Mesodermal cell (in vitro differentiated cells): Measurements from ENCODE around the gene ENOX2.

ENCODE experiments used
- H3K27ac ChIP-seq: 2 replicates; pipeline ENCODE4 v1.7.0; 2013; ENCODE audit warnings: mild to moderate bottlenecking, low read depth, low read length, moderate library complexity; ENCODE audit not compliant: severe bottlenecking
- H3K36me3 ChIP-seq: 2 replicates; pipeline ENCODE4 v1.7.1; 2013; ENCODE audit warnings: mild to moderate bottlenecking, low read length, moderate library complexity; ENCODE audit not compliant: control insufficient read depth, insufficient read depth
- H3K4me1 ChIP-seq: one replicate; pipeline ENCODE4 v1.7.1; 2013; ENCODE audit warnings: mild to moderate bottlenecking, low read length; ENCODE audit not compliant: insufficient read depth, control insufficient read depth, poor library complexity, severe bottlenecking
- H3K4me3 ChIP-seq: 2 replicates; pipeline ENCODE4 v1.7.0; 2013; ENCODE audit warnings: low read length, control low read depth, mild to moderate bottlenecking; ENCODE audit not compliant: insufficient read depth, poor library complexity, severe bottlenecking; ENCODE audit errors: extremely low read depth
- H3K9me3 ChIP-seq: 2 replicates; pipeline ENCODE4 v1.7.1; 2013; ENCODE audit warnings: mild to moderate bottlenecking, low read length, moderate library complexity; ENCODE audit not compliant: control insufficient read depth
- WGBS, 2 experiments: methylation state at CpG; one replicate each; pipeline ENCODE4 v1.1.5; 2013; ENCODE audit warnings: missing lambda C conversion rate in 2 of 2; ENCODE audit not compliant: insufficient coverage in 2 of 2; 5-methylcytosine and 5-hydroxymethylcytosine counted together

ENOX2 gene

DNA sequence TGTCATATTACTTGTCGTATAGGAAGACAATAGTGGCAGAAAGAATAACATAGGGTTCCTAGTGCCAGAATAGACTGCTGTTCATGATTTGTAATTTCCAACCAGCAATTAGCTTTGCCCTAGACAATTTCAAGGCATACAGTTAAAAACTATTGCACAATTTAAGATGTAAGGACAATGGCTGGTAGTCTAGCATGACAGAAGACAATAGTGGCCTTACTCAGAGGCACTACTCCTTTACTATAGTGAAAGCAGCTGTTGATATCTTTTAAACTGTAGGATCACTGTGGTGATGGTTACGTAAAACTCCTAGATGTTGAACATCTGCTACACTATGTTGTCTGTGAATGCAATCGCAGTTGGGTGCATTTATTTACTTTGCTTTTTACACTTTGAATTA, 266.7 kb downstream of the ENOX2 start:
- Histone ChIP-seq H3K27ac (no peak overlapping the region), H3K9me3 (no peaks in the 10 kb centered on the region), H3K36me3 (no peaks in the 10 kb centered on the region), H3K4me3 (no peak overlapping the region), H3K4me1 (no peaks in the 10 kb centered on the region)
- WGBS, 2 experiments, result no CpG with 5 or more reads among the region's 3 CpGs

DNA sequence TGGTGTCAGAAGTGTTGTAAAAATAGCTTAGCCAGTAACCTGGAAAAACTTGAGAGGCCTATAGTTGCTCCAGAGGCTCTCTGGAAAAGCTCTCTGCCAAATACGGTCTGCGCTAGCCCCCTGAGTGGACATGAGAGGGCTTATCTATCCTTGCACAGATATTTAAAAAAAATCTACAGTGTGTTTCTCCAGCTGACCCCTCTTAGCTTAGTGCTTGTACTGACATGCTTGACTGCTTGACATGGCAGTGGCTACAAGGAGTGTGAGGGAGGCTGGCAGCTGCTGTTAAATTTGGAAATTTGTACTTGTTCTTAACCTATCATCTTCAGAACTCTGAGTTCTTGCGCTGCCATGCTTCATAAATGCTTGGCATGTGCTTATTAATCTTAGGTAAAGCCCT, 272.0 kb downstream of the ENOX2 start:
- H3K4me3 ChIP-seq, result no peak overlapping the region
- H3K27ac ChIP-seq, result no peak overlapping the region
- H3K9me3 ChIP-seq, result no peaks in the 10 kb centered on the region
- WGBS, 2 experiments, result no CpG with 5 or more reads among the region's 3 CpGs
- no peaks in the 10 kb centered on the region for H3K4me1 ChIP-seq
- no peaks in the 10 kb centered on the region for H3K36me3 ChIP-seq

DNA sequence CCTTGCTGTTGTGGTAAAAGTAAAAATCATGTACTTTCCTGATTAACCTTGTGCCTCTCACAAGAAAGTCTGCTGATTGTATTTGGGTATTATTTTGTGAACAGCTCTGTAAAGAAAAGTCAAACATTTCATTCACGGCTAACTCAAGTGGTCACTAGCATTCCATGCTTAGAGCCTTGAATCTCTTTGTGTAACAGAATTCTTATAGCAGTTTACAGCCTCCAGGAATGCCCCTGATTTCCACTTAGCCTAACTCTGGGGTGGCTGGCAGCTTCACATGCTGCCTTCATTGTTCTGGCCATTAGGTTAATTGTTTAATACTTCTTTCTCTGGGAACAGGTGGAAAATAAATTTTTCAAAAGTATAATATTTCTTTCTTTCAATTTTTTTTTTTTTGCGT, 274.5 kb downstream of the ENOX2 start:
- no CpG with 5 or more reads among the region's 2 CpGs for WGBS, 2 experiments

DNA sequence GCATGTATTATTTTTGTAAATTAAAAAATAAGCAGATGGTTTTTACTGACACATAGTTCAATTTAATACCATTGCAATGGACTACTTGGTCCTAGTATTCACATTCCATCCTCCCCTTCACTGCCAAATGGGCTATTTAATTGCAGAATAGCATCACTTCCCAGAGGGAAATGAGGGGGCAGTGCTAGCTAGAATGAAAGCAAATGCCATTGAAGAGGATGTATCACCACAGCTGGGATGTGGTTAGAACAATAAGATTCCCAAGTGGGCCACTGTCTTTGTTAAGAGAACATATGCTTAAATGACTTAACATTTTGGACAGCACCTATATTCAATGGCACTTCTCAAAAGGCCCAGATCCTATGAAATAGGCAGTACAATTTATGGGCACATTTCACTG, 276.5 kb downstream of the ENOX2 start:
- Histone ChIP-seq H3K4me1 (no peaks in the 10 kb centered on the region), H3K9me3 (no peaks in the 10 kb centered on the region), H3K4me3 (no peak overlapping the region), H3K27ac (no peak overlapping the region), H3K36me3 (no peaks in the 10 kb centered on the region)

More for the DNA sequence above, 274.5 kb downstream of the ENOX2 start:
- Histone ChIP-seq H3K9me3 (no peaks in the 10 kb centered on the region), H3K4me1 (no peaks in the 10 kb centered on the region), H3K27ac (no peak overlapping the region), H3K36me3 (no peaks in the 10 kb centered on the region), H3K4me3 (no peak overlapping the region)

DNA sequence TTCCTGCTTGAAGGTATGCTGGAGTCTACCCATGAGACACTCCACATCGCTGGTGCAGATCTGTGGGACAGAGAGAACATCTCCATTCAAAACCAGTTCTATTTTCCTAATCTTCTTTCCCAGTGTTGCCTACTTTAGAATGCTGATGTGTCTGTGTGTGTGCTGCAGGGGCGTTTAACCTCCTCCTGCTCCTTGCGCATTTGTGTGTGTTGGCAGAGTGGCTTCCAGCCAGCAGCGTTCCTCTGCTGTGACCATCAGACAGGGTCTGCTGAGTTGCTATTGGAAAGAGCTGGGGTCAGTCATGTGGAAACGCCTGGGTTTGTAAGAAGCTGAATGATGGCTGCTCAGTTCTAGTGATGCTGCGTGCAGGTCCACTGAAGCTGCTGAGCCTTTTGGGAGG, 277.6 kb downstream of the ENOX2 start:
- Histone ChIP-seq H3K9me3 (no peaks in the 10 kb centered on the region), H3K36me3 (no peaks in the 10 kb centered on the region), H3K4me1 (no peaks in the 10 kb centered on the region), H3K4me3 (no peak overlapping the region), H3K27ac (no peak overlapping the region)
- WGBS, 2 experiments, result 67% methylated on average over 1 of the region's 6 CpGs; no CpG with 5 or more reads in 1 of the 2 experiments

DNA sequence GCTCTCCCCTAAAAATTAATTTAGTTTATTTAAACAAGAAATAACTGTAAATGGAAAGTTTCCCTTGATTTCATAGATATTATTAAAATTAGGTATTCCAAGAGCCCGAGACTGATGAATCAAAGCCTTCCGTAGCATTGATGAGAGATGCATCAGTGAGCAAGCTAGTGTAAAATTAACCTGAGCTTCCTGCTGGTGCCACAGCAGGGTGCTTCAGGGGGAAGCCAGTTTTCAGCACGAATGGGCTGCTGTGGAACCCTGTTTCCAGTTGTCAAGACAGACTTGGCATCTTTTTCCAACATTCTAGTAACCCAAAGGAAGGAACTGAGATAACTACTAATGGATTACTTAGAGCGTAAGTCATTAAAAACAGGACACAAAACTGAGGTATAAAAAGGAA, 279.5 kb downstream of the ENOX2 start:
- Histone ChIP-seq H3K36me3 (no peaks in the 10 kb centered on the region), H3K9me3 (no peaks in the 10 kb centered on the region), H3K27ac (no peak overlapping the region), H3K4me3 (no peak overlapping the region), H3K4me1 (no peaks in the 10 kb centered on the region)
- 100% methylated on average over 1 of the region's 4 CpGs; no CpG with 5 or more reads in 1 of the 2 experiments for WGBS, 2 experiments

DNA sequence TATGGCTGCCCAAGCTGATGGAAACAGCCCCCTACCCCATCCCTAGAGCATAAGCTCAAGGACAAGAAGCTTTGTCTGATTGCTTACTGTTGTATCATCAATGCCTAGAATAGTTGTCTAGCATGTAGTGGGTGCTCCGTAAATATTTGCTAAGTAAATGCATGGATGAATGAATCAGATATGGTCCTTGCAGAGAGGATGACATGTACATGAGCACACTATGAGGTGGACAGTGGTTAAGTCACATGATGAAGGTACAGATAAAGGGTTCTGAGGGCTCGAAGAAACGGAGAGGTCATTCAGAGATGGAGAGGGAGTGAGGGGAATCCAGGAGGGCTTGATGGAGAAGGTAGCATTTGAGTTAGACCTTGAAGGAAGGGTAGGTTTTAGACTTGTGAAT, 287.1 kb downstream of the ENOX2 start:
- 93 to 100% methylated on average over 3 of the region's 3 CpGs for WGBS, 2 experiments

DNA sequence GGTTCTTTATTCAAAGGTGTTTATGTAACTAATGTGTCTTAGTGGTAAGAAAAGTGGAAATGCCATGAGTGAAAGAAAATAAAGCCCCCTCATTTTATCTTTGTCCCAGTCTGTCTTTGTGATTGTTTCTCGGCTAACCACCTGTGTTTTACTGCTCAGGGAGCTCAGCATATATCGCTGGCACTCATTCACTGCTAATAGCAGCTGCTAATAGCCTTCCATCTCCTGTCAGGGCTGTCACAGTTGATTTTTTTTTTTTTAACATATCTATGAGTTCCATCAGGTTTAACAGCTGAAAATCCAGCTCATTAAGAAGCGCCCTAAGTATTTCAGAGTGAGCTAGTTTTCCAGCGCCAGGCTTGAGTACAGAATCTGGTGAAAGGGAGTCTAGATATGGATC, 295.6 kb downstream of the ENOX2 start:
- no peak overlapping the region for H3K27ac ChIP-seq
- no peak overlapping the region for H3K4me3 ChIP-seq
- no peaks in the 10 kb centered on the region for H3K4me1 ChIP-seq
- 90% methylated on average over 3 of the region's 4 CpGs; no CpG with 5 or more reads in 1 of the 2 experiments for WGBS, 2 experiments
- no peaks in the 10 kb centered on the region for H3K36me3 ChIP-seq
- H3K9me3 ChIP-seq, result no peaks in the 10 kb centered on the region

More for the DNA sequence above, 287.1 kb downstream of the ENOX2 start:
- no peak overlapping the region for H3K4me3 ChIP-seq
- no peaks in the 10 kb centered on the region for H3K4me1 ChIP-seq
- no peak overlapping the region for H3K27ac ChIP-seq
- no peaks in the 10 kb centered on the region for H3K36me3 ChIP-seq
- no peaks in the 10 kb centered on the region for H3K9me3 ChIP-seq

DNA sequence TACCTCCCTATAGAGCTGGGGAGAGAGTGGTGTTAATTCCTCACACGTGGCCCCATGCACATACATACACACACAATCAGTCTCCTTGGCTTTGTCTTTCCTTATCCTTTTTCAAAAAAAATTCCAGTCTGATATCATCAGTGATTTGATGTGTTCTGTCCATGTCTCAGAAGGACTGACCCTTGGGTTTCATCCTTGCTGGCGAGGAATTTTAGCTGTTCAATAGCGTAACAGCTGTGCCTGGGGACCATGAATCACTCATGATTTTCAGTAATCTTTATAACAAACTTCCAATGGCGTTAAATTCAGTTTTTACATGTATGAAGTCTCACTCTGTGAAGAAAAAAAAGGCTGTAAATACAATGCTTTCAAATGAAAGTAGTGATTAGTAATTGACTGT, 296.6 kb downstream of the ENOX2 start:
- H3K36me3 ChIP-seq, result no peaks in the 10 kb centered on the region
- H3K9me3 ChIP-seq, result no peaks in the 10 kb centered on the region
- no CpG with 5 or more reads among the region's 4 CpGs for WGBS, 2 experiments
- no peak overlapping the region for H3K4me3 ChIP-seq
- no peaks in the 10 kb centered on the region for H3K4me1 ChIP-seq
- H3K27ac ChIP-seq, result no peak overlapping the region

DNA sequence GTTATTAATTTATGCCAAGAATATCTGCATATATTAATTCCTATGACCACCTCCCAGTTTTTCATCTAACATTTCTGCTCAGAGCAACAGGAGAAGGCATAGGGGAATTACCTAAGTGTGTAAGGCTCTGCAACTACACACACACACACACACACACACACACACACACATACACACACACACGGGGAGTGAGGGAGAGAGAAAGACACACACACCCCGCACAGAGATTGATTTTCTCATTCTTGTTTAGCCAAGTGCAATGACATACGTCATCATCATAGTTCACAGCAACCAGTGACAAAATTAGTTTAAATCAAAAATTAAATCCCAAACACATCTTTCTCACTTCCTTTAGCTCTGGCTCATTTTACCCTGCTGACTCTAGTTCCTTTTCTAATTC, 298.1 kb downstream of the ENOX2 start:
- 60 to 100% methylated on average over 1 of the region's 3 CpGs for WGBS, 2 experiments
- Histone ChIP-seq H3K36me3 (no peaks in the 10 kb centered on the region), H3K27ac (no peak overlapping the region), H3K4me1 (no peaks in the 10 kb centered on the region), H3K4me3 (no peak overlapping the region), H3K9me3 (no peaks in the 10 kb centered on the region)

DNA sequence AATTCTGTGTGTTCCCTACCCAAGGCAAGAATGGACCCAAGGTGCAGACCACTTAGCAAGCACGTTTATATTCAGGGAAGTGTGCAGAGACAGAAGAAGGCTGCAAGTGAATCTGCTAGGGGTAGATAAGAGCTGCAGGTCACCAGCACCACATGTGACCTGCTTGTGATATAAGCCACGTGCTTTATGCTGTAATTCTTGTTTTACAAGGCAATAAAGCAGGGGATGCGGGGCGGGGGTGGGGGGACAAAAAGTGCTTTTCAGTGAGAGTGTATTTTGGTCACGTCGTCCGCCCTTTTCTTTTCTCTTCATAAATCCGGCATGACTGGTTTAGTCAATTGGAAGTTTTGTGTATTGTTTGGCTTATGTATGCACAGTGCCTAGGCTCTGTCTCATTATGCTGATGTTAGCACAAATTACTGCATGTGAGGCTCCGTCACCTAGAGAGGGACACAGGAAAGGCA, 308.5 kb downstream of the ENOX2 start:
- Histone ChIP-seq H3K4me3 (no peak overlapping the region), H3K9me3 (no peaks in the 10 kb centered on the region), H3K27ac (no peak overlapping the region), H3K4me1 (no peaks in the 10 kb centered on the region), H3K36me3 (no peaks in the 10 kb centered on the region)
- WGBS, 2 experiments, result 83% methylated on average over 1 of the region's 9 CpGs; no CpG with 5 or more reads in 1 of the 2 experiments
